H9 (cell line): ENCODE data around the gene CTPS1. TPM values are rescaled to one million over a fixed set of nuclear protein-coding genes. Genes with fewer than 3 reads are reported as not detected.
A peak's percentile ranks its signal among the peaks of the same experiment; 100 is the strongest.

Experiments used
- DNase-seq: peaks from one replicate; pipeline ENCODE4 v3.0.0-alpha.2; 2017
- H2AFZ ChIP-seq: one replicate; pipeline ENCODE4 v1.6.1; 2013; ENCODE audit warnings: mild to moderate bottlenecking, low read length, control low read depth, moderate library complexity
- H2AK5ac ChIP-seq: 2 replicates; pipeline ENCODE4 v1.6.1; 2013; ENCODE audit warnings: low read length, control low read depth, mixed read lengths; ENCODE audit not compliant: insufficient read length
- H2BK120ac ChIP-seq: one replicate; pipeline ENCODE4 v1.6.1; 2013; ENCODE audit warnings: low read depth, mild to moderate bottlenecking, low read length, control low read depth, inconsistent platforms; ENCODE audit not compliant: poor library complexity, severe bottlenecking
- H2BK12ac ChIP-seq: 2 replicates; pipeline ENCODE4 v1.6.1; 2013; ENCODE audit warnings: low read length, control low read depth, mixed read lengths, low read depth; ENCODE audit not compliant: insufficient read length
- H2BK15ac ChIP-seq: 2 replicates; pipeline ENCODE4 v1.6.1; 2013; ENCODE audit warnings: low read depth, low read length, control low read depth
- H2BK20ac ChIP-seq: one replicate; pipeline ENCODE4 v1.6.1; 2013; ENCODE audit warnings: low read depth, mild to moderate bottlenecking, low read length, control low read depth, inconsistent platforms; ENCODE audit not compliant: poor library complexity, severe bottlenecking
- H2BK5ac ChIP-seq: 2 replicates; pipeline ENCODE4 v1.6.1; 2013; ENCODE audit warnings: low read length, control low read depth, mixed read lengths; ENCODE audit not compliant: insufficient read length
- H3K14ac ChIP-seq: 2 replicates; pipeline ENCODE4 v1.6.1; 2013; ENCODE audit warnings: low read length, control low read depth; ENCODE audit not compliant: insufficient read depth
- H3K18ac ChIP-seq: 2 replicates; pipeline ENCODE4 v1.6.1; 2013; ENCODE audit warnings: low read depth, mild to moderate bottlenecking, mixed read lengths, low read length, control low read depth; ENCODE audit not compliant: insufficient read length
- H3K23ac ChIP-seq: 2 replicates; pipeline ENCODE4 v1.6.1; 2013; ENCODE audit warnings: low read length, control low read depth, mixed read lengths, low read depth; ENCODE audit not compliant: insufficient read length
- H3K23me2 ChIP-seq: 2 replicates; pipeline ENCODE4 v1.6.1; 2013; ENCODE audit warnings: low read depth, mild to moderate bottlenecking, mixed read lengths, low read length, control low read depth; ENCODE audit not compliant: insufficient read length, poor library complexity, severe bottlenecking
- H3K27ac ChIP-seq: 2 replicates; pipeline ENCODE4 v1.5.1; 2013; ENCODE audit warnings: low read length, control low read depth, mixed read lengths, low read depth; ENCODE audit not compliant: insufficient read length
- H3K27me3 ChIP-seq: 2 replicates; pipeline ENCODE4 v1.6.1; 2013; ENCODE audit warnings: low read length, control low read depth, inconsistent platforms; ENCODE audit not compliant: insufficient read depth
- H3K4ac ChIP-seq: 2 replicates; pipeline ENCODE4 v1.6.1; 2013; ENCODE audit warnings: low read depth, mild to moderate bottlenecking, control low read depth, inconsistent platforms, low read length, moderate library complexity
- H3K4me1 ChIP-seq: 2 replicates; pipeline ENCODE4 v1.6.1; 2013; ENCODE audit warnings: low read length, control low read depth, inconsistent platforms; ENCODE audit not compliant: insufficient read depth
- H3K4me2 ChIP-seq: 2 replicates; pipeline ENCODE4 v1.6.1; 2013; ENCODE audit warnings: low read length, control low read depth, mixed read lengths; ENCODE audit not compliant: insufficient read length, insufficient read depth
- H3K56ac ChIP-seq: 2 replicates; pipeline ENCODE4 v1.6.1; 2013; ENCODE audit warnings: low read depth, mild to moderate bottlenecking, mixed read lengths, low read length, control low read depth; ENCODE audit not compliant: insufficient read length
- H3K79me1 ChIP-seq: 2 replicates; pipeline ENCODE4 v1.6.1; 2013; ENCODE audit warnings: low read depth, mild to moderate bottlenecking, moderate library complexity, low read length, control low read depth, inconsistent platforms; ENCODE audit not compliant: insufficient read depth, poor library complexity, severe bottlenecking
- H3K79me2 ChIP-seq: 2 replicates; pipeline ENCODE4 v1.6.1; 2013; ENCODE audit warnings: low read length, control low read depth, inconsistent platforms; ENCODE audit not compliant: insufficient read depth
- H3K9ac ChIP-seq: 2 replicates; pipeline ENCODE4 v1.6.1; 2013; ENCODE audit warnings: low read length, control low read depth, mixed read lengths; ENCODE audit not compliant: insufficient read length; ENCODE audit errors: extremely low read depth
- H3K9me3 ChIP-seq: one replicate; pipeline ENCODE4 v1.6.1; 2013; ENCODE audit warnings: low read depth, low read length, inconsistent platforms; ENCODE audit not compliant: control insufficient read depth
- H3T11ph ChIP-seq: one replicate; pipeline ENCODE4 v1.6.1; 2013; ENCODE audit warnings: mild to moderate bottlenecking, low read length, control low read depth, inconsistent platforms
- H4K20me1 ChIP-seq: one replicate; pipeline ENCODE4 v1.6.1; 2013; ENCODE audit not compliant: control insufficient read depth, insufficient read length, insufficient read depth
- H4K5ac ChIP-seq: 2 replicates; pipeline ENCODE4 v1.6.1; 2013; ENCODE audit warnings: low read depth, mild to moderate bottlenecking, mixed read lengths, low read length, control low read depth; ENCODE audit not compliant: insufficient read length
- H4K8ac ChIP-seq: replicated peaks from 2 replicates; pipeline ENCODE4 v1.6.1; 2013; ENCODE audit warnings: low read length, control low read depth, mixed read lengths, low read depth; ENCODE audit not compliant: insufficient read length
- H4K91ac ChIP-seq: 2 replicates; pipeline ENCODE4 v1.6.1; 2013; ENCODE audit warnings: low read depth, mild to moderate bottlenecking, moderate library complexity, mixed read lengths, low read length, control low read depth; ENCODE audit not compliant: insufficient read length
- H3K27ac Mint-ChIP-seq, 3 experiments: 2 replicates in 2 of 3; 3 replicates in 1 of 3; pipeline ENCODE4 v1.8.0; 2020 to 2021; ENCODE audit warnings: mixed read lengths in 3 of 3, mild to moderate bottlenecking in 1 of 3, moderate library complexity in 1 of 3
- H3K27me3 Mint-ChIP-seq: 2 replicates; pipeline ENCODE4 v1.8.0; 2021; ENCODE audit warnings: low read depth, mild to moderate bottlenecking, moderate library complexity, mixed read lengths
- H3K36me3 Mint-ChIP-seq, 3 experiments: 2 replicates in 2 of 3; 3 replicates in 1 of 3; pipeline ENCODE4 v1.8.0; 2020 to 2021; ENCODE audit warnings: low read depth in 3 of 3, mixed read lengths in 3 of 3; ENCODE audit not compliant: insufficient read depth in 1 of 3
- H3K4me1 Mint-ChIP-seq, 2 experiments: 2 replicates each; pipeline ENCODE4 v1.8.0; 2020; ENCODE audit warnings: mixed read lengths in 2 of 2
- H3K4me3 Mint-ChIP-seq, 2 experiments: 2 replicates in 1 of 2; 3 replicates in 1 of 2; pipeline ENCODE4 v1.8.0; 2020 to 2021; ENCODE audit warnings: mild to moderate bottlenecking in 2 of 2, mixed read lengths in 2 of 2, moderate library complexity in 1 of 2
- H3K9me3 Mint-ChIP-seq, 2 experiments: 2 replicates in 1 of 2; 3 replicates in 1 of 2; pipeline ENCODE4 v1.8.0; 2020; ENCODE audit warnings: mild to moderate bottlenecking in 2 of 2, mixed read lengths in 2 of 2, moderate library complexity in 1 of 2
- CTCF ChIP-seq: fragments of 200-600 bp; sonication (generic); conservative IDR thresholded peaks from 3 replicates; pipeline ENCODE4 v1.8.0; 2021; ENCODE audit warnings: antibody characterized with exemption, mild to moderate bottlenecking
- WGBS: extraction: QIAGEN DNeasy Blood & Tissue Kit; methylation state at CpG from one replicate; pipeline ENCODE4 v1.1.7; 2013; ENCODE audit warnings: missing lambda C conversion rate, low lambda C conversion rate, mixed read lengths; ENCODE audit not compliant: insufficient read length; ENCODE audit errors: extremely low coverage; 5-methylcytosine and 5-hydroxymethylcytosine counted together
- total RNA-seq: library from RNA; stranded (reverse); gene quantifications from 2 replicates; pipeline ENCODE4 v1.2.1, GENCODE V29; 2021

Gene CTPS1
- total RNA-seq, 1 experiment from 2014 or later: 105 TPM

GRCh38 chr1:41013796-41014195 is 34.3 kb downstream of the CTPS1 start:
- Histone ChIP-seq H4K91ac (no peak overlapping the region), H3K4ac (no peak overlapping the region), H3T11ph (no peak overlapping the region), H2BK15ac (no peak overlapping the region), H3K4me2 (no peak overlapping the region), H2BK5ac (no peak overlapping the region), H3K9me3 (no peaks in the 10 kb centered on the region), H3K79me1 (no peaks in the 10 kb centered on the region), H2AFZ (no peak overlapping the region), H3K79me2 (no peaks in the 10 kb centered on the region), H3K27me3 (no peaks in the 10 kb centered on the region), H3K56ac (no peak overlapping the region), H4K8ac (no peak overlapping the region), H3K9ac (no peak overlapping the region), H3K27ac (no peak overlapping the region), H2BK120ac (no peak overlapping the region), H2AK5ac (no peak overlapping the region), H3K23ac (no peak overlapping the region), H3K18ac (no peak overlapping the region), H3K14ac (no peak overlapping the region), H3K4me1 (no peaks in the 10 kb centered on the region), H2BK12ac (no peak overlapping the region), H4K5ac (no peak overlapping the region), H4K20me1 (no peaks in the 10 kb centered on the region), H3K23me2 (no peaks in the 10 kb centered on the region), H2BK20ac (no peak overlapping the region)
- DNase-seq: no peak
- WGBS: no CpG with 5 or more reads among the region's 7 CpGs
- Mint-ChIP-seq H3K9me3 (no peaks in the 10 kb centered on the region), H3K36me3 (peaks cover 41 to 84% (median 80%) of the 10 kb centered on the region in 3 experiments; a peak in 6 of 7 replicates), H3K4me1 (no peaks in the 10 kb centered on the region), H3K4me3 (no peak overlapping the region), H3K27ac (0 out of 7 replicates have a peak overlapping the region, but pooled peaks of 1 of the 3 experiments have one; percentile 40), H3K27me3 (no peaks in the 10 kb centered on the region)
- no peak for TF ChIP-seq CTCF
